GM12873 (cell line): ENCODE measurements around the gene GSTM3.
"Not testable (repeated sequence)": the region's sequence is repeated elsewhere in the genome, so short reads cannot be mapped to it uniquely, and the experiment has no call there.

Experiments used
- TF ChIP-seq, protein P1 (sequence below): IDR thresholded peaks from 2 replicates; pipeline ENCODE4 v1.5.1; 2012; ENCODE audit warnings: low read depth, mild to moderate bottlenecking, moderate library complexity, low read length, control low read depth; ENCODE audit not compliant: insufficient read depth; ENCODE audit errors: missing control alignments

The GSTM3 gene

DNA sequence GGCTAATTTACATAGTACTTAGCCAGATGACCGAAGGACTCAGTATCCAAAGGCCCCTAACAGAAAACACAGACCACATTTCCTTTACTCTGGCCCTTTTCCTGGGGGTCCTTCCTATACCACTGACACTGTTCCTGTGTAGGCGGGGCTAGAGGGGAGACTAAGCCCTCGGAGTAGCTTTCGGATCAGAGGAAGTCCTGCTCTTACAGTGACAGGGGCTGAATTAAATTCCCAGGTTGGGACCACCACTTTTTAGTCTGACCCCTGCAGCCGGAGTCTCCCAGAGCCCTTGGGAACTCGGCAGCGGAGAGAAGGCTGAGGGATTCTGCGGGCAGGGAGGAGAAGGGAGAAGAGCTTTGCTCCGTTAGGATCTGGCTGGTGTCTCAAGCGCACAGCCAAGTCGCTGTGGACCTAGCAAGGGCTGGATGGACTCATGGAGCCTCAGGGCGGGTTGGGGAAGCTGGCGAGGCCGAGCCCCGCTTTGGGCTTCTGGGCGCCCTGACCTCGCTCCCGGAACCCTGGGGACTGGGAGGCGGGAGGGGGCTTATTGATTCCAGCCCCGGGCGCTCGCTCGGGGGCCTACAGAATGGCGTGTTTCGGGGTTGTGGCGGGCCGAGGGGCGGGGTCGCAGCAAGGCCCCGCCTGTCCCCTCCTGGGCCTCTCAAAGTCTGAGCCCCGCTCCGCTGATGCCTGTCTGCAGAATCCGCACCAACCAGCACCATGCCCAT lies 29.1 kb downstream of the GSTM3 start, which contains the start of gene GSTM5:
GSTM5 (plus strand) TSS at position 659 of the 728 bp plus-strand sequence; CDS start at position 721, 62 bp downstream.
- TF ChIP-seq, protein P1, sequence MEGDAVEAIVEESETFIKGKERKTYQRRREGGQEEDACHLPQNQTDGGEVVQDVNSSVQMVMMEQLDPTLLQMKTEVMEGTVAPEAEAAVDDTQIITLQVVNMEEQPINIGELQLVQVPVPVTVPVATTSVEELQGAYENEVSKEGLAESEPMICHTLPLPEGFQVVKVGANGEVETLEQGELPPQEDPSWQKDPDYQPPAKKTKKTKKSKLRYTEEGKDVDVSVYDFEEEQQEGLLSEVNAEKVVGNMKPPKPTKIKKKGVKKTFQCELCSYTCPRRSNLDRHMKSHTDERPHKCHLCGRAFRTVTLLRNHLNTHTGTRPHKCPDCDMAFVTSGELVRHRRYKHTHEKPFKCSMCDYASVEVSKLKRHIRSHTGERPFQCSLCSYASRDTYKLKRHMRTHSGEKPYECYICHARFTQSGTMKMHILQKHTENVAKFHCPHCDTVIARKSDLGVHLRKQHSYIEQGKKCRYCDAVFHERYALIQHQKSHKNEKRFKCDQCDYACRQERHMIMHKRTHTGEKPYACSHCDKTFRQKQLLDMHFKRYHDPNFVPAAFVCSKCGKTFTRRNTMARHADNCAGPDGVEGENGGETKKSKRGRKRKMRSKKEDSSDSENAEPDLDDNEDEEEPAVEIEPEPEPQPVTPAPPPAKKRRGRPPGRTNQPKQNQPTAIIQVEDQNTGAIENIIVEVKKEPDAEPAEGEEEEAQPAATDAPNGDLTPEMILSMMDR, result not testable (repeated sequence)

DNA sequence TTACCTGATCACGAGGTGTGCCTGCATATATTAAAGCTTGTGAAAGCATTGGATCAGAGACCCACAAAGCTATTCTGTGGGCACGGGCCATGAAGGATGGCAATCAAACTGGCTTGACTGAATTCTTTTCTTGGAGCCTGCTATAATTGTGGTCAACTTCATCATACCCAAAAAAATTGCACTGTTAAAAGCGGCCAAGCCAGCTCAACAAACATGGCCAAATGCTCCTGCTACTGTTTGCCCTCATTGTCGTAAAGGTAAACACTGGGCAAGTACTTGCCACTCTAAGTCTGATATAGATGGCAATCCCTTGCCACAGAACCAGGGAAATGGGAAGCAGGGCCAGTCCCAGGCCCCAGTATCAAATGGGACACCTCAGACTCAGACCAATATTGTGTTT lies 35.4 kb downstream of the GSTM3 start:
- TF ChIP-seq, protein P1, result no peak

DNA sequence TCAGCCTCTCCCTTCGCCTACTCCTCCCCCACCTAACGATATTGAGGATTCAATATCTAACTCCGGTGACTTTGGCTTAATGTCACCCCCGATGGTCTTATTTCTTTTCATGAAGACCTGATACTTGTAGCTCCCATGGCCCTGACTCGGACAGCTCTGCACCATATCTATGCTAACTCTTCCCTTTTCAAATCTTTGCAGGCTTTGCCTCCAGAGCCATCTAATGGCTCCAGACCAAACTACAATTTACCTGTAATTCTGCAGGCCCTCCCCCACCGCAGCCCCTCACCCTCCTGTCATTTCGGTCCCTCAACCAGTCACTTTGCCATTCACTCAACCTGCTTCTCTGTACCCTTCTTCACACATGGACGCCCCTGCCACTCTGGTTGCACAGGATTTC lies 36.7 kb downstream of the GSTM3 start:
- TF ChIP-seq, protein P1, result no peak

DNA sequence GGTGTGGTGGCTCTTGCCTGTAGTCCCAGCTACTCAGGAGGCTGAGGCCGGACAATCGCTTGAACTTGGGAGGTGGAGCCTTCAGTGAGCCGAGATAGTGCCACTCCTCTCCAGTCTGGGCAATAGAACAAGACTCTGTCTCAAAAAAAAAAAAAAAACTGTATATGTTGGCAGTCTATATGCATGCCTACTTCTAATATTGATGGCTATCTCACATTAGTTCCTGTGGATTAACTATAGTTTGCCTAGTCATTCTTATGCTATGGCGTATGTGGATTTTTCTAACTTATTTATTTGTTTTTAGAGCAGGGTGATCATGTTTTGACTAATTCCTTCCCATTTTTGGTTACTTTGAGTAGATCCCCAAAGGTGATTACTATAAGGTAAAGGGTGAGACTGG lies 43.8 kb downstream of the GSTM3 start:
- TF ChIP-seq, protein P1, result no peak

DNA sequence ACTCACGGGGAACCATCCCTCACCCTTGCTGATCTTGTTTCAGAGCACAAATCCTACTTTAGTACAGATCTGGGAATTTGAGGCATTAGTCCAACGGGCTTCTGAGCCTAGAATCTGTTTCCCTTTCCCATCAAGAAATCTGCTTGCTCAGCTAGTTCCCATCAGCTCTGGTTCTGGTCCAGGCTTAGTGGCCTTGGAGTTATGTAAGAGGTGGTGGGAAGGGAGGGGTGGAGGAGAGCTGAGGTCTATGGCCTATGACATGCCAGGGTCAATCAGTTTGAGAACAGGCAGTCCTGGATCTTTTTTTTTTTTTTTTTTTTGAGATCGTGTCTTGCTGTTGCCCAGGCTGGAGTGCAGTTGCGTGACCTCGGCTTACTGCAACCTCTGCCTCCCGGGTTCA lies 49.1 kb downstream of the GSTM3 start:
- TF ChIP-seq, protein P1, result no peak

DNA sequence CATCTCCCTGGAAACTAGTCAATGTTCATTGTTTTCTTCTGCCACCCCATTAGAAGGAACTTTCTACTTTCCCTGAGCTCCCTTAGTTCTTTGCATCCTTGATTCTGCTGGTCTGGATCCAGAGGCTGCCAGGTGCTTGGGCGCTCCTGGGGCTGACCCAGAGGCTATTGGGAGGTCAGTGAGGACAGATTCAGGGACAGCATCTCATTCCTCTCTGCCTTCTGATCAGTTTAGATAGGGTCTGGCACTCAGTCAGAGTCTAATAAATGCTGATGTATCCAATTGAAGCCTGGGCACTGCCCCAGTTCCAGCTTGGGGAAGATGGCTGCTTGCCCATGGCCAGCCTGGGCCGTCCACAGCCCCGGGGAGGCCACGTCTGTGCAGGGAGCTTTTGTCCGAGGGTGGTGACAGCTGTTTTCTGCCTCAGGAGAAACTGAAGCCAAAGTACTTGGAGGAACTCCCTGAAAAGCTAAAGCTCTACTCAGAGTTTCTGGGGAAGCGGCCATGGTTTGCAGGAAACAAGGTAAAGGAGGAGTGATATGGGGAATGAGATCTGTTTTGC lies 50.9 kb downstream of the GSTM3 start:
- TF ChIP-seq, protein P1, result no peak

DNA sequence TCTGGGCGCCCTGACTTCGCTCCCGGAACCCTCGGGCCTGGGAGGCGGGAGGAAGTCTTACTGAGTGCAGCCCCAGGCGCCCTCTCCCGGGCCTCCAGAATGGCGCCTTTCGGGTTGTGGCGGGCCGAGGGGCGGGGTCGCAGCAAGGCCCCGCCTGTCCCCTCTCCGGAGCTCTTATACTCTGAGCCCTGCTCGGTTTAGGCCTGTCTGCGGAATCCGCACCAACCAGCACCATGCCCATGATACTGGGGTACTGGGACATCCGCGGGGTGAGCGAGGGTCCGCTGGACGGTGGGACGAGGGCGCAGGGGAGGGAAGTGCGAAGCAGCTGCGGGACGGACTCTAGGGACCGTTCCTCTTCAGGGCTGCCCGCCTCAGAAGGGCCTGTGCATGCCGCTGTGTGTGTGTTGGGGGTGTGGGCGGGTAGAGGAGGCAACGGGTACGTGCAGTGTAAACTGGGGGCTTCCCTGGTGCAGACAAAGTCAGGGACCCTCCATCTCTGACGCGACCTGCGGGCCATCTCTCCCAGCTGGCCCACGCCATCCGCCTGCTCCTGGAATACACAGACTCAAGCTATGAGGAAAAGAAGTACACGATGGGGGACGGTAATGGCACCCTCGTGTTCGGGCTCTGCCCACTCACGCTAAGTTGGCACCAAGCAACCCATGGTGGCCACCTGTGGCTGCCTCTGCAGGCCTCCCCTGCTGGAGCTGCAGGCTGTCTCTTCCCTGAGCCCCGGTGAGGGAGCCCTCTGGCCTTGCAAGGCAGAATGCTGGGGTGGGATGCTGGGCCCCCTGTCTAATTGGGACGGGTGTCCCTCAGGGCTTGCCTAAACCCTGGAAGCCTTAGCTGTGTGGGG lies 53.0 kb downstream of the GSTM3 start, which contains the start of gene GSTM1:
GSTM1 (plus strand) TSS at position 177 of the 859 bp plus-strand sequence; CDS start at position 234, 57 bp downstream.
- TF ChIP-seq, protein P1, result no peak
